Measurements from ENCODE around the gene NAAA. TPM values are rescaled to one million over a fixed set of nuclear protein-coding genes. Genes with fewer than 3 reads are reported as not detected.
A peak's percentile ranks its signal among the peaks of the same experiment; 100 is the strongest.

The NAAA gene
- total and polyA plus RNA-seq, 2 of the 13 experiments (the other 11 are each of a cell fraction or from before 2014, with no cell fraction given) = 22.4 to 24.6 TPM

DNA sequence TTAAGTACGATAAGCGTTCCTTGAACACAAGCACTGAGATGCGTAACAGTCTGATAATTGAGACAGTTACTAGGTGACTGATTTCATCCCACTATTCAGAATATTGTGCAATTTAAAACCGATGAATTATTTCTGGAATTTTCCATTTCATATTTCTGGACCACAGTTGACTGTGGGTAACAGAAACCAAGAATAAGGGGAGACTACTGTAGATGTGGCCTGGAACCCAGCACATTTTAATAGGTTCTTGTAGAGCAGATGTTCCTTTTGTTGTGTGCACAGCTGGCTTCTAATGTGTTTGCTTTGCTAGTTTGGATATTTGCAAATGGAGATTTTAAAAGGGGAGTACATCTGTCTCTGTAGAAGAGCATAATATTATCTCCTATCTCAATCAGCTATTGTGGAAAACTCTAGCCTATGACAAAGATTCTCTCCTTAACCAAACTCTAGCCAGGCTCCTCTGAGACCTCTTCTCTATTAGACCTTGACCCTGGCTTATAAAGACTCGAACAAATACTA, 16.4 kb downstream of the NAAA start:
- ATAC-seq (no peak), DNase-seq (ENCODE audit: low spot score) (no peak), FAIRE-seq (no peak)
- Histone ChIP-seq H3K27me3 (ENCODE audit: control insufficient read depth in 1 of 2, insufficient read depth in 2 of 2, low read length in 2 of 2) (no peaks in the 10 kb centered on the region), H3K4me1 (ENCODE audit: insufficient read depth, low read length) (peaks cover 24% of the 10 kb centered on the region), H3K4me3 (replicated peaks in 1 of 3; ENCODE audit: insufficient read depth in 1 of 3, low read depth in 2 of 3, low read length in 3 of 3) (no peak overlapping the region), H3K4me2 (ENCODE audit: low read depth, low read length) (no peak overlapping the region), H2AFZ (ENCODE audit: low read length) (no peak overlapping the region), H3K79me2 (ENCODE audit: insufficient read depth, low read length) (no peaks in the 10 kb centered on the region), H3K36me3 (replicated peaks in 1 of 2; ENCODE audit: control insufficient read depth in 1 of 2, insufficient read depth in 2 of 2, low read length in 2 of 2) (peaks cover 6 to 8% of the 10 kb centered on the region in 2 experiments; a peak in 3 of 5 replicates), H4K20me1 (ENCODE audit: insufficient read depth, low read length) (no peaks in the 10 kb centered on the region), H3K9ac (ENCODE audit: insufficient read depth, low read depth, low read length) (no peak overlapping the region), H3K27ac (ENCODE audit: extremely low read length, insufficient read depth, low read length) (no peak overlapping the region), H3K9me3 (ENCODE audit: low read length) (no peaks in the 10 kb centered on the region)
- in situ Hi-C loops (cut with HindIII; ENCODE audit: extremely low pct_ligation_motif_present, low pct_unique_long_range_greater_than_20kb) = no loop called here
- WGBS (ENCODE audit: low lambda C conversion rate) = 75% methylated on average over 5 of the region's 5 CpGs
- intact Hi-C loops (cut with micrococcal nuclease; ENCODE audit: unreplicated experiment) = no loop called here
- TF ChIP-seq U2AF1 (optimal IDR thresholded peaks at IDR 0.05; ENCODE audit: low read depth, low read length) (no peak), CEBPB (IDR thresholded peaks at IDR 0.05; ENCODE audit: borderline replicate concordance, low read depth, low read length) (peak; percentile 15; the same call in 1 of the 2 replicates)
- ChIA-PET POLR2A (interaction anchor here (1.3 kb wide), 1 partner anchor 16 kb away, joined by 4 read pairs; the partner anchor contains the start of gene NAAA), CTCF (ENCODE audit: low intra/inter-chr PET ratio, low total read pairs) (no interaction called here)
- BruUV-seq (replicated peaks) = no TSS peak

DNA sequence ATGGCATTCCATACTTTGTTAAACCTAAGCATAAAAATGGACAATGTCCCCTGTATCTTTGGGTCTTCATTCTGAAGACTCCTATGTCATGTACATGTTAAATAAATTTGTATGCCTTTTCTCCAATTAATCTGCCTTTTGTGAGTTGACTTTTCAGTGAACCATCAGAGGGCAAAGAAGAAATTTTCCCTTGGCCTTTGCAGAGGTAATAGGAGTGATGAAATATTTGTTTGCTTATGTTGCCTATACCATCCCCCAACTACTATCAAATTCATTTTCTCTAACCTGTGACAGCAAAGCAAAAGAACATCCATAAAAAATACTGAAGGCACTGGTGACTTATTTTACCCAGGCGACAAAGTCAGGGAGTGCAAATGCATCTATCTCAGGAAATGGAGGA, 18.2 kb downstream of the NAAA start:
- ChIA-PET POLR2A (no interaction called here), CTCF (ENCODE audit: low intra/inter-chr PET ratio, low total read pairs) (no interaction called here)
- H3K36me3 ChIP-seq (replicated peaks in 1 of 2; ENCODE audit: control insufficient read depth in 1 of 2, insufficient read depth in 2 of 2, low read length in 2 of 2) = peaks cover 6% of the 10 kb centered on the region in 2 experiments; a peak in 3 of 5 replicates
- no peaks in the 10 kb centered on the region for H3K27me3 ChIP-seq (ENCODE audit: control insufficient read depth in 1 of 2, insufficient read depth in 2 of 2, low read length in 2 of 2)
- peaks cover 24% of the 10 kb centered on the region for H3K4me1 ChIP-seq (ENCODE audit: insufficient read depth, low read length)
- H3K79me2 ChIP-seq (ENCODE audit: insufficient read depth, low read length) = no peaks in the 10 kb centered on the region
- TF ChIP-seq, protein P1, sequence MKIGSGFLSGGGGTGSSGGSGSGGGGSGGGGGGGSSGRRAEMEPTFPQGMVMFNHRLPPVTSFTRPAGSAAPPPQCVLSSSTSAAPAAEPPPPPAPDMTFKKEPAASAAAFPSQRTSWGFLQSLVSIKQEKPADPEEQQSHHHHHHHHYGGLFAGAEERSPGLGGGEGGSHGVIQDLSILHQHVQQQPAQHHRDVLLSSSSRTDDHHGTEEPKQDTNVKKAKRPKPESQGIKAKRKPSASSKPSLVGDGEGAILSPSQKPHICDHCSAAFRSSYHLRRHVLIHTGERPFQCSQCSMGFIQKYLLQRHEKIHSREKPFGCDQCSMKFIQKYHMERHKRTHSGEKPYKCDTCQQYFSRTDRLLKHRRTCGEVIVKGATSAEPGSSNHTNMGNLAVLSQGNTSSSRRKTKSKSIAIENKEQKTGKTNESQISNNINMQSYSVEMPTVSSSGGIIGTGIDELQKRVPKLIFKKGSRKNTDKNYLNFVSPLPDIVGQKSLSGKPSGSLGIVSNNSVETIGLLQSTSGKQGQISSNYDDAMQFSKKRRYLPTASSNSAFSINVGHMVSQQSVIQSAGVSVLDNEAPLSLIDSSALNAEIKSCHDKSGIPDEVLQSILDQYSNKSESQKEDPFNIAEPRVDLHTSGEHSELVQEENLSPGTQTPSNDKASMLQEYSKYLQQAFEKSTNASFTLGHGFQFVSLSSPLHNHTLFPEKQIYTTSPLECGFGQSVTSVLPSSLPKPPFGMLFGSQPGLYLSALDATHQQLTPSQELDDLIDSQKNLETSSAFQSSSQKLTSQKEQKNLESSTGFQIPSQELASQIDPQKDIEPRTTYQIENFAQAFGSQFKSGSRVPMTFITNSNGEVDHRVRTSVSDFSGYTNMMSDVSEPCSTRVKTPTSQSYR (CRISPR knock-in tag; IDR thresholded peaks at IDR 0.05; ENCODE audit: borderline replicate concordance) = peak; percentile 66; the same call in 1 of the 2 replicates
- TF ChIP-seq MYC (CRISPR knock-in tag; IDR thresholded peaks at IDR 0.05; ENCODE audit: borderline replicate concordance) = no peak
- TF ChIP-seq EZH2 (conservative IDR thresholded peaks at IDR 0.05; ENCODE audit: low read depth, low read length) = no peak
- no peaks in the 10 kb centered on the region for H3K9me3 ChIP-seq (ENCODE audit: low read length)
- H3K4me3 ChIP-seq (replicated peaks in 1 of 3; ENCODE audit: insufficient read depth in 1 of 3, low read depth in 2 of 3, low read length in 3 of 3) = no peak overlapping the region
- no peak overlapping the region for H3K4me2 ChIP-seq (ENCODE audit: low read depth, low read length)
- DNase-seq (ENCODE audit: low spot score) = no peak
- H3K27ac ChIP-seq (ENCODE audit: extremely low read length, insufficient read depth, low read length) = no peak overlapping the region
- 100% methylated on average over 1 of the region's 1 CpG for WGBS (ENCODE audit: low lambda C conversion rate)
- no peaks in the 10 kb centered on the region for H4K20me1 ChIP-seq (ENCODE audit: insufficient read depth, low read length)
- in situ Hi-C loops (cut with HindIII; ENCODE audit: extremely low pct_ligation_motif_present, low pct_unique_long_range_greater_than_20kb) (no loop called here), intact Hi-C loops (cut with micrococcal nuclease; ENCODE audit: unreplicated experiment) (no loop called here)
- no peak for ATAC-seq
- no TSS peak for BruUV-seq (replicated peaks)
- no peak overlapping the region for H3K9ac ChIP-seq (ENCODE audit: insufficient read depth, low read depth, low read length)
- FAIRE-seq = no peak
- no peak overlapping the region for H2AFZ ChIP-seq (ENCODE audit: low read length)

Measured in HepG2 (cell line).